ENCODE measurements around the gene CHL1. TPM values are rescaled to one million over a fixed set of nuclear protein-coding genes. Genes with fewer than 3 reads are reported as not detected.

The CHL1 gene
- total and polyA plus RNA-seq, 4 donors = 0.08 to 11.7 (median 7.0) TPM; not detected in 1

DNA sequence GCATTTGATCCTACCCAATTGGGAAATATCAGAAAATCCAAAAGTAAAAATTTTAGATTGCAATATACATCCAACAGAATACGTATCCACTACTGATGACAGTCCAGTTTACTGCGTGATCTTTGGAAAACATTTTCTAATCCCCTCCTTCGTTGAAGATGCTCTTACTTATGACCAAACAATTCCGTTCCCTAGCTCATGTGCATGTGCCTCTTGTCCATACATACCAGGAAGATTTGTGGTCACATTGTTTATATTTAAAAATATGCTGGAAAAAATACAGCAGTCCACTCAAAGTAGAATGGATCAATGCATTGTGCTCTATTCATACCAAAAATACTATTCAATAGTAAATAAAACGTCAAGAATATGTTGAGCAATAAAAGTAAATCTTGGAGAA, 135.3 kb downstream of the CHL1 start:
- no peaks in the 10 kb centered on the region for H3K27me3 ChIP-seq (ENCODE audit: control insufficient read depth in 1 of 2, insufficient read depth in 2 of 2, low read length in 1 of 2)
- H3K9me3 ChIP-seq (ENCODE audit: control insufficient read depth, low read length) = no peaks in the 10 kb centered on the region
- no peaks in the 10 kb centered on the region for H3K4me1 ChIP-seq (ENCODE audit: control insufficient read depth in 1 of 2, insufficient read depth in 2 of 2, low read length in 2 of 2)
- DNase-seq (no peak), ATAC-seq (ENCODE audit: low FRiP score) (no peak)
- H3K27ac ChIP-seq (ENCODE audit: low read depth in 1 of 2, low read length in 2 of 2) = no peak overlapping the region
- no peaks in the 10 kb centered on the region for H3K36me3 ChIP-seq (ENCODE audit: control insufficient read depth in 1 of 2, insufficient read depth in 2 of 2, low read length in 1 of 2)
- intact Hi-C loops (cut with DNase I) = no loop called here
- H3K4me3 ChIP-seq (ENCODE audit: low read length in 2 of 2) = no peak overlapping the region
- 72% methylated on average over 5 of the region's 5 CpGs for WGBS, 2 donors

DNA sequence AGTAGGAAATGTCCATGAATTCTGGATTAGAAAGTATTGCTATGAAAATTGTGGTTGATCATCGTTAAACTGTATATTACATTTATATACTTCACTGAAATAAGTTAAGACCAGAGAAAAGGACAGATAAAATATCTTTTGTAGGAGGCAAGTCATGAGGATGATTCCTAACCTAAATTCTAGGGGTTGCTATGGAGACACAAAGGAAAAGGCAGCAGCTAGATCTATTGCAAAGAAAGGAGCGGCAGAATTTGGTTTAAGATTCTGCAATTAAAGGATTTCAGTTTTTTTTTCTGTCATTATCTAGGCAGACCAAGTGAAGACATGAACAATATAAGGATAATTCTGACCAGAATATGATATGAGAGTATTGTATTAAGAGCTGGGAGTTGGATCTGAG, 136.1 kb downstream of the CHL1 start:
- ATAC-seq (ENCODE audit: low FRiP score) = no peak
- intact Hi-C loops (cut with DNase I) = no loop called here

DNA sequence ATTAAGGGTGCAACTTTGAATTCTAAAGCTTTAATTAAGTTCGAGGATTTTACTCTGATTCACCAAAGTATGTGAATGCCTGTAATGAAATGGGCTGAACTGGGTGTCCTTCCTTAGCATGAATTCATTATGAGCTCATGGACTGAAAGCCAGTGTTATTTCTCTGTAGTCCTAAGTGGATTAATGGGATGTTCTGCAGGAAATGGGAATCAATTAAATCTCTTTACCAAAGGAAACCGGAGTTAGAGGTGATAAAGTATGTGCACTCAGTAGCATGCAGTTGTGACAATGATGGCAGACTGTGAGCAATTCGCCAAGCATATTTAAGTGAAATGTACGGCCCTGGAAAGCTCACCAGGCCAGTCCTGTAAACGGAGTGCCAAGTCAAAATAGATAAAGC, 138.7 kb downstream of the CHL1 start:
- DNase-seq (no peak), ATAC-seq (ENCODE audit: low FRiP score) (no peak)
- Histone ChIP-seq H3K36me3 (ENCODE audit: control insufficient read depth in 1 of 2, insufficient read depth in 2 of 2, low read length in 1 of 2) (no peaks in the 10 kb centered on the region), H3K27ac (ENCODE audit: low read depth in 1 of 2, low read length in 2 of 2) (no peak overlapping the region), H3K27me3 (ENCODE audit: control insufficient read depth in 1 of 2, insufficient read depth in 2 of 2, low read length in 1 of 2) (no peaks in the 10 kb centered on the region), H3K4me3 (ENCODE audit: low read length in 2 of 2) (no peak overlapping the region), H3K9me3 (ENCODE audit: control insufficient read depth, low read length) (no peaks in the 10 kb centered on the region), H3K4me1 (ENCODE audit: control insufficient read depth in 1 of 2, insufficient read depth in 2 of 2, low read length in 2 of 2) (no peaks in the 10 kb centered on the region)
- intact Hi-C loops (cut with DNase I) = no loop called here
- WGBS, 2 donors = 61 to 63% methylated on average over 5 of the region's 5 CpGs

More for the DNA sequence above, 136.1 kb downstream of the CHL1 start:
- Histone ChIP-seq H3K4me3 (ENCODE audit: low read length in 2 of 2) (no peak overlapping the region), H3K27ac (ENCODE audit: low read depth in 1 of 2, low read length in 2 of 2) (no peak overlapping the region), H3K4me1 (ENCODE audit: control insufficient read depth in 1 of 2, insufficient read depth in 2 of 2, low read length in 2 of 2) (no peaks in the 10 kb centered on the region), H3K9me3 (ENCODE audit: control insufficient read depth, low read length) (no peaks in the 10 kb centered on the region), H3K27me3 (ENCODE audit: control insufficient read depth in 1 of 2, insufficient read depth in 2 of 2, low read length in 1 of 2) (no peaks in the 10 kb centered on the region), H3K36me3 (ENCODE audit: control insufficient read depth in 1 of 2, insufficient read depth in 2 of 2, low read length in 1 of 2) (no peaks in the 10 kb centered on the region)
- 44 to 47% methylated on average over 2 of the region's 2 CpGs for WGBS, 2 donors
- no peak for DNase-seq

DNA sequence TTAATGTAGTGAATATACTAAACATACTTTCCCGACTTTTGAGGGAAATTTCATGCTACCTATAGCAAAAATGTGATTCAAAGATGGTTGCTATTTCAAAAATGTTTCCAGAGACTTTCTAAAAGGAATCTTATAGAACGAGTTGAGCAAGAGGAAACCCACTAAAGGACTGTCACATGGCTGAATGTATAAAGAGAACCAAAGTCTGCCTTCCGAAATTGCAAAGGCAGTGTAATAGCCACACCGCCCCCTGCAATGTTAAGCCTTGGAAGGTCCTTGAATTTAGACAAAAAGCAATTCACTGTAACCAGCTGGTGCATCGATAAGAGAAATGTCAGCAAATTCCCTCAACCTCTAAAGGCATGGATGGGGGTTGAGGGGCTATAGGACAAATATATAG, 142.8 kb downstream of the CHL1 start:
- Histone ChIP-seq H3K27me3 (ENCODE audit: control insufficient read depth in 1 of 2, insufficient read depth in 2 of 2, low read length in 1 of 2) (no peaks in the 10 kb centered on the region), H3K4me3 (ENCODE audit: low read length in 2 of 2) (no peak overlapping the region), H3K9me3 (ENCODE audit: control insufficient read depth, low read length) (no peaks in the 10 kb centered on the region), H3K27ac (ENCODE audit: low read depth in 1 of 2, low read length in 2 of 2) (no peak overlapping the region), H3K4me1 (ENCODE audit: control insufficient read depth in 1 of 2, insufficient read depth in 2 of 2, low read length in 2 of 2) (no peaks in the 10 kb centered on the region), H3K36me3 (ENCODE audit: control insufficient read depth in 1 of 2, insufficient read depth in 2 of 2, low read length in 1 of 2) (no peaks in the 10 kb centered on the region)
- no peak for ATAC-seq (ENCODE audit: low FRiP score)
- no peak for DNase-seq
- 61 to 62% methylated on average over 5 of the region's 5 CpGs for WGBS, 2 donors
- intact Hi-C loops (cut with DNase I) = no loop called here

DNA sequence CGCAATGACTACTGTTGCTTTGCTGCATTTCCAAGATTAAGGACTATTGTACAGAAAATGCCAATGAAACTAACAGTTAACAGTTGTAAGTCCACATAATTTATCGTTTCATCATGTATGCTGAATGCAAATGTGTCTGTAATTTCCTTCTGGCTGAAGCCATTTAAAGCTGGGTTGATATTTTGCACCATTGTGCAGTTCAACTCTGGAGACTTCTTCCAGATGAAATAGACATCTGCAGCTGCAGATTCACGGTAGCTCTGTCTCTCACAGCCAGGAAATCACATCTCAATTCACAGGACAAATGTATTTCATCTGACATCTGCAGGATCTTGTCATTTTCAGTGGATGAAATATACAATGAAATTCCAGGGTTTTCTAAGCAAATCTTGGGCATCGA, 145.4 kb downstream of the CHL1 start:
- H3K36me3 ChIP-seq (ENCODE audit: control insufficient read depth in 1 of 2, insufficient read depth in 2 of 2, low read length in 1 of 2) = no peaks in the 10 kb centered on the region
- H3K4me1 ChIP-seq (ENCODE audit: control insufficient read depth in 1 of 2, insufficient read depth in 2 of 2, low read length in 2 of 2) = no peaks in the 10 kb centered on the region
- intact Hi-C loops (cut with DNase I) = no loop called here
- no peak overlapping the region for H3K4me3 ChIP-seq (ENCODE audit: low read length in 2 of 2)
- H3K9me3 ChIP-seq (ENCODE audit: control insufficient read depth, low read length) = no peaks in the 10 kb centered on the region
- no peaks in the 10 kb centered on the region for H3K27me3 ChIP-seq (ENCODE audit: control insufficient read depth in 1 of 2, insufficient read depth in 2 of 2, low read length in 1 of 2)
- H3K27ac ChIP-seq (ENCODE audit: low read depth in 1 of 2, low read length in 2 of 2) = no peak overlapping the region
- no peak for DNase-seq
- no peak for ATAC-seq (ENCODE audit: low FRiP score)
- WGBS, 2 donors = 75 to 76% methylated on average over 4 of the region's 4 CpGs

DNA sequence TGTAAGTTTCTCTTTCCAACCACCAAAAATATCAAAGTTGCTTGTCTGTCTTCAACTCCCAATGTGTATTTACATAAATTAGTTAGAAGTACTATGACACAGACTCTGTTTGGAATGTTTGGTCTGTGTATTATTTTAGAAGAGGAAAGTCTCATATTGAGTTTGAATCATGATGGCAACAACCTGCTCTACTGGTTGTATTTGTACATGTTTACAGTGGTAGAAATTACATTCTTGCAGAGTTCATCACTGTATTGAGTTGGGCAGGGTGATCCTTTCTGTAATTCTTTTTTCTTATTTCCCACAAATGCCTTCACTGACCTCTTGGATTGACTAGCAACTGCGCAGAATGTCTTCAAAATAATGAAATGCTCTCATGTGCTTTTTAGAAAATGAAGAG, 149.6 kb downstream of the CHL1 start:
- H3K4me3 ChIP-seq (ENCODE audit: low read length in 2 of 2) = no peak overlapping the region
- no peaks in the 10 kb centered on the region for H3K4me1 ChIP-seq (ENCODE audit: control insufficient read depth in 1 of 2, insufficient read depth in 2 of 2, low read length in 2 of 2)
- H3K36me3 ChIP-seq (ENCODE audit: control insufficient read depth in 1 of 2, insufficient read depth in 2 of 2, low read length in 1 of 2) = no peaks in the 10 kb centered on the region
- no peaks in the 10 kb centered on the region for H3K9me3 ChIP-seq (ENCODE audit: control insufficient read depth, low read length)
- WGBS, 2 donors = 93 to 97% methylated on average over 1 of the region's 1 CpG
- no peak for ATAC-seq (ENCODE audit: low FRiP score)
- H3K27ac ChIP-seq (ENCODE audit: low read depth in 1 of 2, low read length in 2 of 2) = no peak overlapping the region
- intact Hi-C loops (cut with DNase I) = no loop called here
- H3K27me3 ChIP-seq (ENCODE audit: control insufficient read depth in 1 of 2, insufficient read depth in 2 of 2, low read length in 1 of 2) = no peaks in the 10 kb centered on the region
- DNase-seq = no peak

DNA sequence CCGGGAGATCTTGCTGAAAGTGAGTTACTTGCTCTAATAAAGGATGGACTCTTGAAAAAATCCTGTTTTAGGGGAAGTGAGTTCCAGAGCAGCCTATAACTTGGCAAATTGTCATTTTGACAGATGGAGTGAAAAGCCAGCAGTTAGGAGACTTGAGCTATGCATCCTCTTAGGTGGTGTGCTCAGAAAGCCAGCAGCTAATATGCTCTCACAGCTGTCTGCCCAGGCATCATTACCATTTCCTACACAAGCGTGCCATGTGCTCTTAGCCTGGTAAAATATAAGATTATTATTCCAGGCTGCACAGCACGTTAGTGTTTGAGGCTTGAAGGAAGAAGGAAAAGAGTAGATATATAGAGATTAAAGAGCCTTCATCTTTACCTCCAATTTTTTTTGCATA, 151.0 kb downstream of the CHL1 start:
- Histone ChIP-seq H3K4me3 (ENCODE audit: low read length in 2 of 2) (no peak overlapping the region), H3K4me1 (ENCODE audit: control insufficient read depth in 1 of 2, insufficient read depth in 2 of 2, low read length in 2 of 2) (no peaks in the 10 kb centered on the region), H3K27me3 (ENCODE audit: control insufficient read depth in 1 of 2, insufficient read depth in 2 of 2, low read length in 1 of 2) (no peaks in the 10 kb centered on the region), H3K27ac (ENCODE audit: low read depth in 1 of 2, low read length in 2 of 2) (no peak overlapping the region), H3K36me3 (ENCODE audit: control insufficient read depth in 1 of 2, insufficient read depth in 2 of 2, low read length in 1 of 2) (no peaks in the 10 kb centered on the region), H3K9me3 (ENCODE audit: control insufficient read depth, low read length) (no peaks in the 10 kb centered on the region)
- ATAC-seq (ENCODE audit: low FRiP score) = no peak
- intact Hi-C loops (cut with DNase I) = no loop called here
- DNase-seq = no peak
- 50 to 64% methylated on average over 3 of the region's 3 CpGs for WGBS, 2 donors

DNA sequence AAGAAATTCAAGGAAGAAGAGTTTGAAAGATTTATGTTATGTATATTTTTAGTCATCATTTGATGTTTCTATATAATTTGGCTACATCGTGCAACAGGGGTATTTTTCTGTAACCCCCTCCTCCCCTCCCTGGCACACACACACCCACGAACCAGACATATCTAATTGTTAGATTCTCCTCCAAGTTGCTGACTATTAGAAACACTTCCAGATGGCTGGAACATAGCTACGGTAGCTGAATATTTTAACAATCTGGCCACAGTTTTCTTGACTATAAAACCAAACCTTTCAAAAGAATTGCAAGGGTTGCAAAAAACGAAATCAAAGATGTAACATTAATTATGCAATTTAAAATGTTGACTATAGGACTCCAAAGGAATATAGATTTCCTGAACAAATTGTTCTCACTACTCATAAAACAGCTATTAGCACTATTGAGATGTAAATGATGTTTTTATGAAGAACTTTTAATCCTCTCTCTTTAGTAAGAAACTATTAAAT, 154.4 kb downstream of the CHL1 start:
- 23 to 34% methylated on average over 4 of the region's 4 CpGs for WGBS, 2 donors

DNA sequence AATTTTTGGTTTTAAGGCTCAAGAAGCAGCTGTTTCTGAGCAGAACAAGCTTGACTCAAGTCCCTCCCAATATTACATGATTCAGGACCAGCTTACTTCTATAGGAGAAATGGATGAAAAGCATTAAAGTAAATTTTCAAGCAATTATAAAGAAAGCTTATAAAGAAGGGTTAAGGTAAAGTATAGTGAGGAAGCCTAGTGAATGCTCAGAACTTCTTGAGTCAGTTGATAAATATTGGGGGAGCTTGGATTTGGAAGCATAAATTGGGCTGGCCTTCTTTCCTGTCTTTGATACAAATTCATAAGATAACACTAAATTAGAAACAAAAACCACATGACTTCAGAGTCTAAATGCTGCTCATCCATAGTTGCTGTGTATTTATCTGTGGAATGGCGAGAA, 156.0 kb downstream of the CHL1 start:
- Histone ChIP-seq H3K36me3 (ENCODE audit: control insufficient read depth in 1 of 2, insufficient read depth in 2 of 2, low read length in 1 of 2) (no peaks in the 10 kb centered on the region), H3K27me3 (ENCODE audit: control insufficient read depth in 1 of 2, insufficient read depth in 2 of 2, low read length in 1 of 2) (no peaks in the 10 kb centered on the region), H3K27ac (ENCODE audit: low read depth in 1 of 2, low read length in 2 of 2) (no peak overlapping the region), H3K9me3 (ENCODE audit: control insufficient read depth, low read length) (no peaks in the 10 kb centered on the region), H3K4me3 (ENCODE audit: low read length in 2 of 2) (no peak overlapping the region), H3K4me1 (ENCODE audit: control insufficient read depth in 1 of 2, insufficient read depth in 2 of 2, low read length in 2 of 2) (no peaks in the 10 kb centered on the region)
- intact Hi-C loops (cut with DNase I) = no loop called here
- WGBS, 2 donors = 82 to 91% methylated on average over 1 of the region's 1 CpG
- no peak for DNase-seq
- no peak for ATAC-seq (ENCODE audit: low FRiP score)

More for the DNA sequence above, 154.4 kb downstream of the CHL1 start:
- intact Hi-C loops (cut with DNase I) = no loop called here
- H3K27ac ChIP-seq (ENCODE audit: low read depth in 1 of 2, low read length in 2 of 2) = no peak overlapping the region
- H3K9me3 ChIP-seq (ENCODE audit: control insufficient read depth, low read length) = no peaks in the 10 kb centered on the region
- no peaks in the 10 kb centered on the region for H3K4me1 ChIP-seq (ENCODE audit: control insufficient read depth in 1 of 2, insufficient read depth in 2 of 2, low read length in 2 of 2)
- DNase-seq (no peak), ATAC-seq (ENCODE audit: low FRiP score) (no peak)
- H3K4me3 ChIP-seq (ENCODE audit: low read length in 2 of 2) = no peak overlapping the region
- no peaks in the 10 kb centered on the region for H3K36me3 ChIP-seq (ENCODE audit: control insufficient read depth in 1 of 2, insufficient read depth in 2 of 2, low read length in 1 of 2)
- H3K27me3 ChIP-seq (ENCODE audit: control insufficient read depth in 1 of 2, insufficient read depth in 2 of 2, low read length in 1 of 2) = no peaks in the 10 kb centered on the region
